ENCODE data around the gene TRIM27. TPM values are rescaled to one million over a fixed set of nuclear protein-coding genes. Genes with fewer than 3 reads are reported as not detected.

Gene TRIM27
- total and polyA plus RNA-seq, 4 donors: 19.6 to 63.3 (median 32.5) TPM

DNA sequence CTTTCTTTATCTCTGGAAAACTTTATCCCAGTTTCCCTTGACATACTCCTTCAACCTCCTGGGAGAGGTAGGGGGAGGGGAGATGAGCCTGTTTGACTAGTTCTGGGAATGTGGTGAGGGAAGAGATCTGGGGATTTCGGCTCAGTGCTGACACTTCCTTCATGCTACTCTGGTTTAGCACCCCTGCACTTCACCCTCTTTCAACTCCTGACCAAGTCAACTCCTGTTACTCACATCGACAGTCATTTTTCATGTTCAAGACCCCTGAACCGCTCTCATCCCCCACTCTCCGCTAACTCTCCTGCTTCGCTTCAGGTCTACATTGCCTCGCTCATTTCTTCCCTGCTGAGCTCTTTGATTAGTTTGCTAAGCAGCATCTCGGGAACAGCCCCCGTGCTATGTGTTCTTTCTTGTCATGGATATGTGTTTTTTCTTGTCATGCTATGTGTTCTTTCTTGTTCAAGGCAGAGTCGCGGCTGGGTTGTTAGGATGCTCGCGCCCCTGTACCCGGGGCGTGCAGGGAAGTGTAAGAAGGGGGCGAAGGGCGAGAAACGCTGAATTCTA is 16.6 kb upstream of the TRIM27 start:
- DNase-seq (ENCODE audit: low spot score): peak; percentile 37
- Histone ChIP-seq H3K9me3 (ENCODE audit: control insufficient read depth in 4 of 4, low read length in 3 of 4) (no peaks in the 10 kb centered on the region), H3K27ac (ENCODE audit: low read depth in 1 of 2, low read length in 2 of 2) (peak overlapping the region; percentile 77 to 94), H3K4me3 (ENCODE audit: low read depth in 1 of 3, low read length in 3 of 3) (peak overlapping the region; percentile 34 to 97 (median 77)), H3K9ac (ENCODE audit: low read depth in 1 of 2, low read length in 2 of 2) (peak overlapping the region in 1 of 2 donors; percentile 96), H3K4me1 (ENCODE audit: control insufficient read depth in 4 of 4, insufficient read depth in 4 of 4, low read length in 3 of 4) (peaks cover 0 to 28% (median 21%) of the 10 kb centered on the region in 4 donors), H3K27me3 (ENCODE audit: control insufficient read depth in 4 of 4, insufficient read depth in 4 of 4, low read length in 3 of 4) (no peaks in the 10 kb centered on the region), H3K36me3 (ENCODE audit: control insufficient read depth in 4 of 4, insufficient read depth in 3 of 4, low read depth in 1 of 4, low read length in 3 of 4) (no peaks in the 10 kb centered on the region)
- WGBS: 4% methylated on average over 17 of the region's 17 CpGs
- TF ChIP-seq FOXA2 (IDR thresholded peaks at IDR 0.05) (no peak), RAD21 (IDR thresholded peaks at IDR 0.05) (peak in 1 of 2 donors; percentile 2)

DNA sequence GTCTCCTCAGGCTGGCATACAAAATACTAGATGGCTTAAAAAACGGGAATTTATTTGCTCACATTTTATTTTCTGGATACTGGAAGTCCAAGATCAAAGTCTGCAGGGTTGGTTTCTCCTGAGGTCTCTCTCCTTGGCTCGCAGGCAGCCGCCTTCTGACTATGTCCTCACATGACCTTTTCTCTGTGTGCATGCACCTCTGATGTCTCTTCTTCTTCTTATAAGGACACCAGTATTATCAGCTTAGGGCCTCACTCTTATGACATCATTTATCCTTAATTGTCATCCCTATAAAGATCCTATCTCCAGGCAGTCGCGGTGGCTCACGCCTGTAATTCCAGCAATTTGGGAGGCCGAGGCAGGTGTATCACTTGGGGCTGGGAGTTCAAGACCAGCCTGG is 9.3 kb upstream of the TRIM27 start:
- TF ChIP-seq RAD21 (IDR thresholded peaks at IDR 0.05) (no peak), HNF4A (conservative IDR thresholded peaks at IDR 0.05) (no peak), RXRA (IDR thresholded peaks at IDR 0.05) (no peak), HNF4G (IDR thresholded peaks at IDR 0.05) (no peak), FOXA1 (IDR thresholded peaks at IDR 0.05) (no peak), YY1 (IDR thresholded peaks at IDR 0.05) (no peak), FOXA2 (IDR thresholded peaks at IDR 0.05) (no peak), NR2F2 (IDR thresholded peaks at IDR 0.05) (no peak), JUND (IDR thresholded peaks at IDR 0.05) (no peak), SP1 (IDR thresholded peaks at IDR 0.05) (no peak), EGR1 (IDR thresholded peaks at IDR 0.05; ENCODE audit: low read depth in 2 of 2) (no peak), TAF1 (conservative IDR thresholded peaks at IDR 0.05) (no peak), GABPA (IDR thresholded peaks at IDR 0.05 in 1 of 2, conservative IDR thresholded peaks at IDR 0.05 in 1 of 2) (no peak), ATF3 (IDR thresholded peaks at IDR 0.05) (no peak)
- TF ChIP-seq, protein P1, sequence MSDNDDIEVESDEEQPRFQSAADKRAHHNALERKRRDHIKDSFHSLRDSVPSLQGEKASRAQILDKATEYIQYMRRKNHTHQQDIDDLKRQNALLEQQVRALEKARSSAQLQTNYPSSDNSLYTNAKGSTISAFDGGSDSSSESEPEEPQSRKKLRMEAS (IDR thresholded peaks at IDR 0.05): no peak
- TF ChIP-seq, protein P2, sequence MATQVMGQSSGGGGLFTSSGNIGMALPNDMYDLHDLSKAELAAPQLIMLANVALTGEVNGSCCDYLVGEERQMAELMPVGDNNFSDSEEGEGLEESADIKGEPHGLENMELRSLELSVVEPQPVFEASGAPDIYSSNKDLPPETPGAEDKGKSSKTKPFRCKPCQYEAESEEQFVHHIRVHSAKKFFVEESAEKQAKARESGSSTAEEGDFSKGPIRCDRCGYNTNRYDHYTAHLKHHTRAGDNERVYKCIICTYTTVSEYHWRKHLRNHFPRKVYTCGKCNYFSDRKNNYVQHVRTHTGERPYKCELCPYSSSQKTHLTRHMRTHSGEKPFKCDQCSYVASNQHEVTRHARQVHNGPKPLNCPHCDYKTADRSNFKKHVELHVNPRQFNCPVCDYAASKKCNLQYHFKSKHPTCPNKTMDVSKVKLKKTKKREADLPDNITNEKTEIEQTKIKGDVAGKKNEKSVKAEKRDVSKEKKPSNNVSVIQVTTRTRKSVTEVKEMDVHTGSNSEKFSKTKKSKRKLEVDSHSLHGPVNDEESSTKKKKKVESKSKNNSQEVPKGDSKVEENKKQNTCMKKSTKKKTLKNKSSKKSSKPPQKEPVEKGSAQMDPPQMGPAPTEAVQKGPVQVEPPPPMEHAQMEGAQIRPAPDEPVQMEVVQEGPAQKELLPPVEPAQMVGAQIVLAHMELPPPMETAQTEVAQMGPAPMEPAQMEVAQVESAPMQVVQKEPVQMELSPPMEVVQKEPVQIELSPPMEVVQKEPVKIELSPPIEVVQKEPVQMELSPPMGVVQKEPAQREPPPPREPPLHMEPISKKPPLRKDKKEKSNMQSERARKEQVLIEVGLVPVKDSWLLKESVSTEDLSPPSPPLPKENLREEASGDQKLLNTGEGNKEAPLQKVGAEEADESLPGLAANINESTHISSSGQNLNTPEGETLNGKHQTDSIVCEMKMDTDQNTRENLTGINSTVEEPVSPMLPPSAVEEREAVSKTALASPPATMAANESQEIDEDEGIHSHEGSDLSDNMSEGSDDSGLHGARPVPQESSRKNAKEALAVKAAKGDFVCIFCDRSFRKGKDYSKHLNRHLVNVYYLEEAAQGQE (IDR thresholded peaks at IDR 0.05): no peak
- TF ChIP-seq, protein P3, sequence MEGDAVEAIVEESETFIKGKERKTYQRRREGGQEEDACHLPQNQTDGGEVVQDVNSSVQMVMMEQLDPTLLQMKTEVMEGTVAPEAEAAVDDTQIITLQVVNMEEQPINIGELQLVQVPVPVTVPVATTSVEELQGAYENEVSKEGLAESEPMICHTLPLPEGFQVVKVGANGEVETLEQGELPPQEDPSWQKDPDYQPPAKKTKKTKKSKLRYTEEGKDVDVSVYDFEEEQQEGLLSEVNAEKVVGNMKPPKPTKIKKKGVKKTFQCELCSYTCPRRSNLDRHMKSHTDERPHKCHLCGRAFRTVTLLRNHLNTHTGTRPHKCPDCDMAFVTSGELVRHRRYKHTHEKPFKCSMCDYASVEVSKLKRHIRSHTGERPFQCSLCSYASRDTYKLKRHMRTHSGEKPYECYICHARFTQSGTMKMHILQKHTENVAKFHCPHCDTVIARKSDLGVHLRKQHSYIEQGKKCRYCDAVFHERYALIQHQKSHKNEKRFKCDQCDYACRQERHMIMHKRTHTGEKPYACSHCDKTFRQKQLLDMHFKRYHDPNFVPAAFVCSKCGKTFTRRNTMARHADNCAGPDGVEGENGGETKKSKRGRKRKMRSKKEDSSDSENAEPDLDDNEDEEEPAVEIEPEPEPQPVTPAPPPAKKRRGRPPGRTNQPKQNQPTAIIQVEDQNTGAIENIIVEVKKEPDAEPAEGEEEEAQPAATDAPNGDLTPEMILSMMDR (IDR thresholded peaks at IDR 0.05; ENCODE audit: low read depth, low read length, missing input control): no peak
- TF ChIP-seq, protein P4, sequence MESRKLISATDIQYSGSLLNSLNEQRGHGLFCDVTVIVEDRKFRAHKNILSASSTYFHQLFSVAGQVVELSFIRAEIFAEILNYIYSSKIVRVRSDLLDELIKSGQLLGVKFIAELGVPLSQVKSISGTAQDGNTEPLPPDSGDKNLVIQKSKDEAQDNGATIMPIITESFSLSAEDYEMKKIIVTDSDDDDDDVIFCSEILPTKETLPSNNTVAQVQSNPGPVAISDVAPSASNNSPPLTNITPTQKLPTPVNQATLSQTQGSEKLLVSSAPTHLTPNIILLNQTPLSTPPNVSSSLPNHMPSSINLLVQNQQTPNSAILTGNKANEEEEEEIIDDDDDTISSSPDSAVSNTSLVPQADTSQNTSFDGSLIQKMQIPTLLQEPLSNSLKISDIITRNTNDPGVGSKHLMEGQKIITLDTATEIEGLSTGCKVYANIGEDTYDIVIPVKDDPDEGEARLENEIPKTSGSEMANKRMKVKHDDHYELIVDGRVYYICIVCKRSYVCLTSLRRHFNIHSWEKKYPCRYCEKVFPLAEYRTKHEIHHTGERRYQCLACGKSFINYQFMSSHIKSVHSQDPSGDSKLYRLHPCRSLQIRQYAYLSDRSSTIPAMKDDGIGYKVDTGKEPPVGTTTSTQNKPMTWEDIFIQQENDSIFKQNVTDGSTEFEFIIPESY (IDR thresholded peaks at IDR 0.05): no peak
- no peaks in the 10 kb centered on the region for H3K36me3 ChIP-seq (ENCODE audit: control insufficient read depth in 4 of 4, insufficient read depth in 3 of 4, low read depth in 1 of 4, low read length in 3 of 4)
- H3K9me3 ChIP-seq (ENCODE audit: control insufficient read depth in 4 of 4, low read length in 3 of 4): no peaks in the 10 kb centered on the region
- H3K27me3 ChIP-seq (ENCODE audit: control insufficient read depth in 4 of 4, insufficient read depth in 4 of 4, low read length in 3 of 4): no peaks in the 10 kb centered on the region
- H3K4me3 ChIP-seq (ENCODE audit: low read depth in 1 of 3, low read length in 3 of 3): no peak overlapping the region
- no peak overlapping the region for H3K9ac ChIP-seq (ENCODE audit: low read depth in 1 of 2, low read length in 2 of 2)
- 88% methylated on average over 7 of the region's 7 CpGs for WGBS
- no peak for DNase-seq (ENCODE audit: low spot score)
- no peak overlapping the region for H3K27ac ChIP-seq (ENCODE audit: low read depth in 1 of 2, low read length in 2 of 2)
- no peaks in the 10 kb centered on the region for H3K4me1 ChIP-seq (ENCODE audit: control insufficient read depth in 4 of 4, insufficient read depth in 4 of 4, low read length in 3 of 4)
